Adrenal gland (tissue), 12 donors: ENCODE data around the gene PCSK1N. TPM values are rescaled to one million over a fixed set of nuclear protein-coding genes. Genes with fewer than 3 reads are reported as not detected.

Source experiments
- DNase-seq, 7 donors: peaks; one replicate each; pipeline ENCODE4 v3.0.0-alpha.2; 2019 to 2020
- H3K27ac ChIP-seq, 5 donors: fragments of 200-600 bp; sonication (generic) in 4 of 5; 1 replicate in 3 of 5; 2 replicates in 2 of 5; pipeline versions ENCODE4 v1.5.1 to v1.8.0; 2016 to 2020; ENCODE audit warnings: mild to moderate bottlenecking in 1 of 5
- H3K27me3 ChIP-seq: fragments of 200-600 bp; 2 replicates; pipeline ENCODE4 v1.8.0; 2021
- H3K36me3 ChIP-seq, 2 donors: fragments of 200-600 bp; replicated peaks in 1 of 2; 1 replicate in 1 of 2; 2 replicates in 1 of 2; pipeline versions ENCODE4 v1.5.1 to v1.8.0; 2018 to 2022
- H3K4me1 ChIP-seq, 2 donors: fragments of 200-600 bp; replicated peaks in 1 of 2; 1 replicate in 1 of 2; 2 replicates in 1 of 2; pipeline versions ENCODE4 v1.5.1 to v1.8.0; 2018 to 2021
- H3K4me3 ChIP-seq, 4 donors: fragments of 200-600 bp; sonication (generic) in 3 of 4; one replicate each; pipeline ENCODE4 v1.5.1; 2016 to 2018
- H3K9me3 ChIP-seq, 3 donors: fragments of 200-600 bp; sonication (generic) in 1 of 3; replicated peaks in 1 of 3; 1 replicate in 2 of 3; 2 replicates in 1 of 3; pipeline versions ENCODE4 v1.5.1 to v1.8.0; 2016 to 2021
- CTCF ChIP-seq, 6 experiments: fragments of 450-650 bp in 4 of 6; fragments of 200-600 bp in 2 of 6; sonication (generic) in 1 of 6; IDR thresholded peaks; 1 replicate in 5 of 6; 2 replicates in 1 of 6; pipeline versions ENCODE4 v1.5.1 to v1.8.0; 2016 to 2021; ENCODE audit warnings: antibody characterized with exemption in 6 of 6, mild to moderate bottlenecking in 2 of 6, moderate library complexity in 1 of 6
- POLR2A ChIP-seq, 2 donors: fragments of 450-650 bp; IDR thresholded peaks; one replicate each; pipeline ENCODE4 v1.6.1; 2017; ENCODE audit warnings: antibody characterized with exemption in 2 of 2, mild to moderate bottlenecking in 2 of 2, moderate library complexity in 1 of 2
- WGBS, 4 donors: extraction: QIAGEN DNeasy Blood & Tissue Kit in 2 of 4; methylation state at CpG; one replicate each; pipeline versions ENCODE4 v1.1.5 to v1.1.7; 2013 to 2017; 5-methylcytosine and 5-hydroxymethylcytosine counted together
- intact Hi-C, 2 donors: fragments of 100-400 bp; cut with DNase I; formaldehyde crosslinking; loops; one replicate each; pipeline versions ENCODE4 v1.14.1 to v1.15.0; 2022 to 2023
- polyA plus RNA-seq, 3 donors: library from polyadenylated mRNA; stranded (reverse); fragments of 200-250 nt in 2 of 3; fragments of 350-450 nt in 1 of 3; fragmentation: Illumina TruSeq in 1 of 3; extraction: RNeasy Lipid Tissue Mini Kit (QIAGEN cat#74804) in 1 of 3; gene quantifications; one replicate each; pipeline ENCODE4 v1.2.3, GENCODE V29; 2013 to 2014
- total RNA-seq, 9 donors: library from RNA; depleted of rRNA in 4 of 9; stranded (reverse); fragments of >200 nt in 4 of 9; fragments of 120-200 nt in 1 of 9; fragmentation: NEBNext Ultra II Directional in 1 of 9; extraction: Animal tissue kit (Norgen Biotek cat#: 25700) in 1 of 9; gene quantifications; one replicate each; pipeline versions ENCODE4 v1.1.0 to v1.2.4, GENCODE V29; 2013 to 2023
- donor health status: healthy with polysubstance abuse.
- donor health status: Bipolar disorder and iron deficiency.
- donor health status: DM: yes; HTN: yes; CAD: no.
- donor health status: DM: no; HTN: no; CAD: no.
- donor health status: DM: no; HTN: no; CAD: no.
- donor health status: DM: yes; HTN: yes; CAD: no.

PCSK1N gene
- total and polyA plus RNA-seq, 12 donors, result 0.24 to 297 (median 7.2) TPM

GRCh38 chrX:48792219-48792618 is 43.2 kb downstream of the PCSK1N start:
- Histone ChIP-seq H3K9me3 (no peaks in the 10 kb centered on the region), H3K27ac (no peak overlapping the region), H3K36me3 (no peaks in the 10 kb centered on the region), H3K4me1 (no peaks in the 10 kb centered on the region), H3K27me3 (peaks cover 11% of the 10 kb centered on the region), H3K4me3 (no peak overlapping the region)
- DNase-seq, result no peak
- TF ChIP-seq CTCF (IDR thresholded peaks at IDR 0.05), result no peak
- TF ChIP-seq POLR2A (IDR thresholded peaks at IDR 0.05), result no peak
- WGBS, 4 donors, result 75 to 88% (median 79%) methylated on average over 6 to 7 of the region's 7 CpGs
- intact Hi-C loops, result loop anchor here in 1 of 2 donors (10.0 kb wide), 1 partner anchor 113 kb away; no protein-coding TSS in a partner anchor

- H3K27me3 ChIP-seq, result peaks cover 11% of the 10 kb centered on the region
- intact Hi-C loops, result loop anchor here in 1 of 2 donors (10.0 kb wide), 1 partner anchor 114 kb away; no protein-coding TSS in a partner anchor
- H3K36me3 ChIP-seq, result no peaks in the 10 kb centered on the region
- 81 to 90% (median 88%) methylated on average over 11 of the region's 11 CpGs; no CpG with 5 or more reads in 1 of the 4 donors for WGBS, 4 donors
- no peaks in the 10 kb centered on the region for H3K4me1 ChIP-seq
- no peaks in the 10 kb centered on the region for H3K9me3 ChIP-seq
- H3K4me3 ChIP-seq, result no peak overlapping the region
- TF ChIP-seq CTCF (IDR thresholded peaks at IDR 0.05) (no peak), POLR2A (IDR thresholded peaks at IDR 0.05) (no peak)
- no peak overlapping the region for H3K27ac ChIP-seq
- DNase-seq, result no peak
Measured at GRCh38 chrX:48791063-48791820, 44.2 kb downstream of the PCSK1N start.

GRCh38 chrX:48790477-48790876 is 44.9 kb downstream of the PCSK1N start:
- no peak for DNase-seq
- no peak for TF ChIP-seq CTCF (IDR thresholded peaks at IDR 0.05)
- TF ChIP-seq POLR2A (IDR thresholded peaks at IDR 0.05), result no peak
- H3K27ac ChIP-seq, result no peak overlapping the region
- H3K36me3 ChIP-seq, result no peaks in the 10 kb centered on the region
- H3K4me1 ChIP-seq, result no peaks in the 10 kb centered on the region
- 54 to 64% (median 58%) methylated on average over 5 of the region's 5 CpGs for WGBS, 4 donors
- intact Hi-C loops, result loop anchor here in 1 of 2 donors (10.0 kb wide), 1 partner anchor 114 kb away; no protein-coding TSS in a partner anchor
- H3K27me3 ChIP-seq, result peaks cover 11% of the 10 kb centered on the region
- no peaks in the 10 kb centered on the region for H3K9me3 ChIP-seq
- no peak overlapping the region for H3K4me3 ChIP-seq

- H3K27ac ChIP-seq, result no peak overlapping the region
- no peaks in the 10 kb centered on the region for H3K9me3 ChIP-seq
- no peak for DNase-seq
- TF ChIP-seq CTCF (IDR thresholded peaks at IDR 0.05) (no peak), POLR2A (IDR thresholded peaks at IDR 0.05) (no peak)
- 48 to 70% (median 57%) methylated on average over 5 to 7 of the region's 7 CpGs for WGBS, 4 donors
- intact Hi-C loops, result loop anchor here in 1 of 2 donors (10.0 kb wide), 1 partner anchor 115 kb away; no protein-coding TSS in a partner anchor
- no peak overlapping the region for H3K4me3 ChIP-seq
- H3K4me1 ChIP-seq, result no peaks in the 10 kb centered on the region
- no peaks in the 10 kb centered on the region for H3K36me3 ChIP-seq
- H3K27me3 ChIP-seq, result peaks cover 11% of the 10 kb centered on the region
Measured at GRCh38 chrX:48789366-48790220, 45.8 kb downstream of the PCSK1N start.
